ENCODE data around the gene PUS1.

The PUS1 gene

GRCh38 chr12:131920157-131920508, 8.9 kb upstream of the PUS1 start:
- Histone ChIP-seq H4K20me1 (ENCODE audit: insufficient read depth, low read length) (peaks cover 16% of the 10 kb centered on the region), H3K4me3 (ENCODE audit: low read depth in 1 of 2, low read length in 2 of 2) (no peak overlapping the region), H3K4me2 (ENCODE audit: insufficient read depth, low read length) (no peak overlapping the region), H3K4me1 (ENCODE audit: insufficient read depth, low read length) (peaks cover 8% of the 10 kb centered on the region; the same call in 1 of the 2 replicates), H3K9ac (ENCODE audit: low read depth, low read length) (no peak overlapping the region), H3K9me3 (ENCODE audit: insufficient read depth, low read length, severe bottlenecking) (no peaks in the 10 kb centered on the region), H3K79me2 (ENCODE audit: insufficient read depth, low read length) (no peaks in the 10 kb centered on the region), H3K27ac (ENCODE audit: low read length) (no peak overlapping the region), H2AFZ (ENCODE audit: low read depth, low read length) (no peak overlapping the region), H3K27me3 (ENCODE audit: insufficient read depth, low read length, poor library complexity) (no peaks in the 10 kb centered on the region), H3K36me3 (ENCODE audit: insufficient read depth, low read length) (peaks cover 64% of the 10 kb centered on the region)
- no peak for ATAC-seq (ENCODE audit: insufficient read depth, low read depth)
- DNase-seq: no peak
- no peak for TF ChIP-seq EZH2 (IDR thresholded peaks at IDR 0.05; ENCODE audit: borderline replicate concordance, low read depth, low read length, severe bottlenecking)
- TF ChIP-seq, protein P1, sequence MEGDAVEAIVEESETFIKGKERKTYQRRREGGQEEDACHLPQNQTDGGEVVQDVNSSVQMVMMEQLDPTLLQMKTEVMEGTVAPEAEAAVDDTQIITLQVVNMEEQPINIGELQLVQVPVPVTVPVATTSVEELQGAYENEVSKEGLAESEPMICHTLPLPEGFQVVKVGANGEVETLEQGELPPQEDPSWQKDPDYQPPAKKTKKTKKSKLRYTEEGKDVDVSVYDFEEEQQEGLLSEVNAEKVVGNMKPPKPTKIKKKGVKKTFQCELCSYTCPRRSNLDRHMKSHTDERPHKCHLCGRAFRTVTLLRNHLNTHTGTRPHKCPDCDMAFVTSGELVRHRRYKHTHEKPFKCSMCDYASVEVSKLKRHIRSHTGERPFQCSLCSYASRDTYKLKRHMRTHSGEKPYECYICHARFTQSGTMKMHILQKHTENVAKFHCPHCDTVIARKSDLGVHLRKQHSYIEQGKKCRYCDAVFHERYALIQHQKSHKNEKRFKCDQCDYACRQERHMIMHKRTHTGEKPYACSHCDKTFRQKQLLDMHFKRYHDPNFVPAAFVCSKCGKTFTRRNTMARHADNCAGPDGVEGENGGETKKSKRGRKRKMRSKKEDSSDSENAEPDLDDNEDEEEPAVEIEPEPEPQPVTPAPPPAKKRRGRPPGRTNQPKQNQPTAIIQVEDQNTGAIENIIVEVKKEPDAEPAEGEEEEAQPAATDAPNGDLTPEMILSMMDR (IDR thresholded peaks at IDR 0.05; ENCODE audit: borderline replicate concordance, extremely low read depth, low read length, poor library complexity, severe bottlenecking): no peak

DNA sequence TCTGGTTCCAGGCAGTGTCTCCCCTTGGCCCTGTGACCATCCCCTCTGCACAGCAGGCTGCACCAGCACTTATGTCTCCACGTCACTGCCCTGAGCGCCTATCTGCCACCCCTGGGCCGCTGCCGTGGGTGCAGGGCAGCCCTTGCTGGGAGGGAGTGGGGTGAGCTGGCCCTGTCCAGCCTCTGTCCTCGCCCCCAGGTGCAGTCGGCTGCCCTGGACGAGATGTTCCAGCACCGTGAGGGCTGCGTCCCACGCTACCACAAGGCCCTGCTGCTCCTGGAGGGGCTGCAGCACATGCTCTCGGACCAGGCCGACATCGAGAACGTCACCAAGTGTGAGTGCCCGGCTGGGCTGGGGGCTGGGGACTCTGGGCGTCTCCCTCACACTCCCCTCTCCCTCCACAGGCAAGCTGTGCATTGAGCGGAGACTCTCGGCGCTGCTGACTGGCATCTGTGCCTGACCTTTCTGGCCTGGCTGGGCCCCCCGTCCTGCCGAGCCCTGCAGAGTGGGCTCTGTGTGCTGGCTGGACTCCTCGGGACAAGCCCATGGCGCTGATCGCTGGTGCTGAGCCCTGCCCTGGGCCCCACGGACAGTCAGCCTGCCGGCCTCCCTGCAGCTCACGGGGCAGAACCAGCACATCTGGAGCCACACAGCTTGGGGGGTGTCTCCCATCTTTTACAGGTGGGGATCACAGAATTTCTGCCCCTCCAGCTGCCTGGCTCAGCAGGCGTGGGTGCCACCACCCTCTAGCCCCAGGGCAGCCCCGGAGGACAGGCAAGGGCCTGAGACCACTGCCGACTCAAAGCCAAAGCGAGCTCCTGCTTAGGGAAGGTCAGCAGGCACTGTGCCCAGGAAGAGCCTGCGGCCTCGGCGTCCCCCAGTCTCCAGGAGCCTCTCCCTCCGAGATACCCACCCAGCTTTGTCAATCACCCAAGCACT, 7.9 kb upstream of the PUS1 start:
- no peak for ATAC-seq (ENCODE audit: insufficient read depth, low read depth)
- Histone ChIP-seq H3K36me3 (ENCODE audit: insufficient read depth, low read length) (peaks cover 53% of the 10 kb centered on the region), H3K79me2 (ENCODE audit: insufficient read depth, low read length) (no peaks in the 10 kb centered on the region), H3K4me1 (ENCODE audit: insufficient read depth, low read length) (peaks cover 8% of the 10 kb centered on the region; the same call in 1 of the 2 replicates), H3K4me3 (ENCODE audit: low read depth in 1 of 2, low read length in 2 of 2) (no peak overlapping the region), H3K27me3 (ENCODE audit: insufficient read depth, low read length, poor library complexity) (no peaks in the 10 kb centered on the region), H2AFZ (ENCODE audit: low read depth, low read length) (no peak overlapping the region), H3K9ac (ENCODE audit: low read depth, low read length) (no peak overlapping the region), H3K9me3 (ENCODE audit: insufficient read depth, low read length, severe bottlenecking) (no peaks in the 10 kb centered on the region), H3K4me2 (ENCODE audit: insufficient read depth, low read length) (no peak overlapping the region), H4K20me1 (ENCODE audit: insufficient read depth, low read length) (peaks cover 15% of the 10 kb centered on the region), H3K27ac (ENCODE audit: low read length) (no peak overlapping the region)
- TF ChIP-seq, protein P1 (IDR thresholded peaks at IDR 0.05; ENCODE audit: borderline replicate concordance, extremely low read depth, low read length, poor library complexity, severe bottlenecking): no peak
- TF ChIP-seq EZH2 (IDR thresholded peaks at IDR 0.05; ENCODE audit: borderline replicate concordance, low read depth, low read length, severe bottlenecking): no peak
- no peak for DNase-seq

DNA sequence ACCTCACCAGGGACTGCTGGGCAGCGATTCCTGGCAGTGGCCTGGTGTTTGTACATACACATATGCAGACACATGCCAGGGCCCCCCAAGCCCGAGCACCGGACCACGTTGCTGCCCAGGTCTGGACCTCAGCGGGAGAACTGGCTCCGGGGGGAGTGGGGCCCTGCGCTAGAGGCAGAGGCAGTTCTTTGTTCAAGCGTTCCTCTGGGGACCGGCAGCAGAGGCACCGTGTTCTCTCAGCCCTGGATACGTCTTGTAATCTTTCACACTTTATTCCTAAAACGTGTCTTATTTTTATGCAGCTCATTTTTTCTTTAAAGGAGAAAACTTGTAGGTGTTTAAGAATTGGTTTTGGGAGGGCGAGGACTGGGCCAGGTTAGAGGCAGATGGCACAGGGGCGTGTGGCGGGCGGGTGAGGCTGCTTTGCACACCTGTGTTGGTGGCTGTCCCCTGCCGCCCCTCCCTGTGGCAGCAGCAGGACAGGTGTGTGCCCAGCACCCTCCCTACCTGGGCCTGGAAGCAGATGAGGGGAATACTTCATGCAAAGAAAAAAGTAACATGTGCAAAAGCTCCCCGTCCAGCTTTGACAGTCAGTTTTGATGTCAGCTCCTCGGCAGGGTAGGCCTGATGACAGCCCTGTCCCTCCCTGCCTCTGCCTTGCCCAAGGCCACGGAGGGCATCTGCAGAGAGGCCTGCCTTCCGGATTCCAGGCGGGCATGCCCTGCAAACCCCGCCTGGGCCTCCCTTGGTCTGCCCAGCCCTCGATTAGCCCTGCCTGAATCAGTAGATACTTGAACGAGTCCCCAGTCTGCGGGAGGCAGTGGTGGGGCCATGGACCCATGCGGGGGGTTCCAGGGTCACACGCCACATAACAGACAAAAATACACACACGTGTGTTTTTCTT, 7.0 kb upstream of the PUS1 start:
- no peak overlapping the region for H3K4me3 ChIP-seq (ENCODE audit: low read depth in 1 of 2, low read length in 2 of 2)
- DNase-seq: no peak
- H3K9ac ChIP-seq (ENCODE audit: low read depth, low read length): no peak overlapping the region
- no peaks in the 10 kb centered on the region for H3K27me3 ChIP-seq (ENCODE audit: insufficient read depth, low read length, poor library complexity)
- H2AFZ ChIP-seq (ENCODE audit: low read depth, low read length): no peak overlapping the region
- no peaks in the 10 kb centered on the region for H3K9me3 ChIP-seq (ENCODE audit: insufficient read depth, low read length, severe bottlenecking)
- no peak for ATAC-seq (ENCODE audit: insufficient read depth, low read depth)
- H3K36me3 ChIP-seq (ENCODE audit: insufficient read depth, low read length): peaks cover 48% of the 10 kb centered on the region
- H3K4me1 ChIP-seq (ENCODE audit: insufficient read depth, low read length): peaks cover 8% of the 10 kb centered on the region; the same call in 1 of the 2 replicates
- TF ChIP-seq, protein P1 (IDR thresholded peaks at IDR 0.05; ENCODE audit: borderline replicate concordance, extremely low read depth, low read length, poor library complexity, severe bottlenecking): no peak
- no peak for TF ChIP-seq EZH2 (IDR thresholded peaks at IDR 0.05; ENCODE audit: borderline replicate concordance, low read depth, low read length, severe bottlenecking)
- H3K27ac ChIP-seq (ENCODE audit: low read length): no peak overlapping the region
- H3K79me2 ChIP-seq (ENCODE audit: insufficient read depth, low read length): no peaks in the 10 kb centered on the region
- H3K4me2 ChIP-seq (ENCODE audit: insufficient read depth, low read length): no peak overlapping the region
- H4K20me1 ChIP-seq (ENCODE audit: insufficient read depth, low read length): peaks cover 15% of the 10 kb centered on the region
